WTC11 (cell line): Measurements from ENCODE around the gene TACC2. TPM values are rescaled to one million over a fixed set of nuclear protein-coding genes. Genes with fewer than 3 reads are reported as not detected.

ENCODE experiments used
- ATAC-seq: fragments of 200-7000 bp; cut with Tn5 transposase; 2 replicates; pipeline ENCODE4 v1.10.0; 2021; ENCODE audit warnings: mild to moderate bottlenecking, moderate library complexity
- CTCF ChIA-PET: fragments of 300-600 bp; sonication (Branson Sonifier 250); formaldehyde crosslinking; loops from one replicate; lab custom pipeline; 2021; ENCODE audit warnings: antibody characterized with exemption; lab: Charles Lee
- POLR2A ChIA-PET: fragments of 350-600 bp; sonication (Branson Sonifier 250); formaldehyde crosslinking; loops from one replicate; lab custom pipeline; 2021; ENCODE audit warnings: antibody characterized with exemption; lab: Charles Lee
- DNase-seq: peaks from one replicate; pipeline ENCODE4 v3.0.0; 2021; ENCODE audit warnings: low spot score
- H3K27ac Mint-ChIP-seq: 2 replicates; pipeline ENCODE4 v1.8.0; 2021; ENCODE audit warnings: mixed read lengths
- H3K27me3 Mint-ChIP-seq: 2 replicates; pipeline ENCODE4 v1.8.0; 2021; ENCODE audit warnings: low read depth, mild to moderate bottlenecking, moderate library complexity, mixed read lengths
- H3K36me3 Mint-ChIP-seq: 2 replicates; pipeline ENCODE4 v1.8.0; 2021; ENCODE audit warnings: mixed read lengths
- H3K4me1 Mint-ChIP-seq: 2 replicates; pipeline ENCODE4 v1.8.0; 2022; ENCODE audit warnings: mixed read lengths
- H3K4me3 Mint-ChIP-seq: 2 replicates; pipeline ENCODE4 v1.8.0; 2021; ENCODE audit warnings: mild to moderate bottlenecking, moderate library complexity, mixed read lengths
- H3K9me3 Mint-ChIP-seq: 2 replicates; pipeline ENCODE4 v1.8.0; 2021; ENCODE audit warnings: mixed read lengths
- ATF1 ChIP-seq: sonication (generic); formaldehyde crosslinking; IDR thresholded peaks from 2 replicates; pipeline ENCODE4 v1.8.1; 2023; ENCODE audit warnings: mild to moderate bottlenecking, moderate library complexity, missing genetic modification reagents
- CDX4 ChIP-seq: fragments of 250-450 bp; sonication (Bioruptor Pico); IDR thresholded peaks from 2 replicates; pipeline ENCODE4 v1.9.0; 2021; ENCODE audit warnings: moderate library complexity, mild to moderate bottlenecking, inconsistent platforms, borderline replicate concordance
- EMX1 ChIP-seq: fragments of 250-450 bp; sonication (Bioruptor Pico); IDR thresholded peaks from 2 replicates; pipeline ENCODE4 v1.8.0; 2021; ENCODE audit warnings: mild to moderate bottlenecking
- FOXJ3 ChIP-seq: sonication (generic); formaldehyde crosslinking; IDR thresholded peaks from 2 replicates; pipeline ENCODE4 v1.9.0; 2021; ENCODE audit warnings: missing genetic modification reagents, mild to moderate bottlenecking, borderline replicate concordance
- HMGA2 ChIP-seq: fragments of 250-450 bp; sonication (Bioruptor Pico); IDR thresholded peaks from 2 replicates; pipeline ENCODE4 v1.4.0; 2021; ENCODE audit warnings: mild to moderate bottlenecking, moderate library complexity
- HMGXB4 ChIP-seq: sonication (generic); formaldehyde crosslinking; IDR thresholded peaks from 2 replicates; pipeline ENCODE4 v1.8.1; 2023; ENCODE audit warnings: mild to moderate bottlenecking, moderate library complexity, missing genetic modification reagents
- SOX15 ChIP-seq: fragments of 250-450 bp; sonication (Bioruptor Pico); IDR thresholded peaks from 2 replicates; pipeline ENCODE4 v1.9.0; 2021; ENCODE audit warnings: mild to moderate bottlenecking
- TEAD1 ChIP-seq: sonication (generic); formaldehyde crosslinking; IDR thresholded peaks from 2 replicates; pipeline ENCODE4 v1.8.0; 2022; ENCODE audit warnings: mild to moderate bottlenecking, missing genetic modification reagents
- TEAD4 ChIP-seq: sonication (generic); formaldehyde crosslinking; IDR thresholded peaks from 2 replicates; pipeline ENCODE4 v1.8.0; 2022; ENCODE audit warnings: mild to moderate bottlenecking, missing genetic modification reagents
- ZNF423 ChIP-seq: fragments of 250-450 bp; sonication (Bioruptor Pico); IDR thresholded peaks from 2 replicates; pipeline ENCODE4 v2.1.2; 2022; ENCODE audit warnings: mild to moderate bottlenecking, moderate library complexity
- ZNF671 ChIP-seq: fragments of 250-450 bp; sonication (Bioruptor Pico); IDR thresholded peaks from 2 replicates; pipeline ENCODE4 v1.8.0; 2021; ENCODE audit warnings: mild to moderate bottlenecking
- total RNA-seq: library from RNA; stranded (reverse); gene quantifications from 3 replicates; pipeline ENCODE4 v1.2.3, GENCODE V29; 2021
- TF ChIP-seq, protein P1 (sequence below): fragments of 250-450 bp; sonication (Bioruptor Pico); conservative IDR thresholded peaks from 2 replicates; pipeline ENCODE4 v1.9.0; 2021; ENCODE audit warnings: mild to moderate bottlenecking
- TF ChIP-seq, protein P2 (sequence below): fragments of 250-450 bp; sonication (Bioruptor Pico); IDR thresholded peaks from 2 replicates; pipeline ENCODE4 v1.9.0; 2021; ENCODE audit warnings: mild to moderate bottlenecking
- TF ChIP-seq, protein P3 (sequence below): sonication (generic); formaldehyde crosslinking; IDR thresholded peaks from 2 replicates; pipeline ENCODE4 v1.8.0; 2022; ENCODE audit warnings: mild to moderate bottlenecking, missing genetic modification reagents
- TF ChIP-seq, protein P4 (sequence below): sonication (generic); formaldehyde crosslinking; IDR thresholded peaks from 2 replicates; pipeline ENCODE4 v1.8.1; 2023; ENCODE audit warnings: mild to moderate bottlenecking, missing genetic modification reagents
- TF ChIP-seq, protein P5 (sequence below): sonication (generic); formaldehyde crosslinking; IDR thresholded peaks from 2 replicates; pipeline ENCODE4 v1.8.1; 2022; ENCODE audit warnings: low read depth, mild to moderate bottlenecking, moderate library complexity, missing genetic modification reagents, borderline replicate concordance
- TF ChIP-seq, protein P6 (sequence below): sonication (generic); formaldehyde crosslinking; IDR thresholded peaks from 2 replicates; pipeline ENCODE4 v1.8.1; 2023; ENCODE audit warnings: mild to moderate bottlenecking, missing genetic modification reagents, borderline replicate concordance

Gene TACC2
- total RNA-seq, 1 experiment from 2014 or later: 28.9 TPM

DNA sequence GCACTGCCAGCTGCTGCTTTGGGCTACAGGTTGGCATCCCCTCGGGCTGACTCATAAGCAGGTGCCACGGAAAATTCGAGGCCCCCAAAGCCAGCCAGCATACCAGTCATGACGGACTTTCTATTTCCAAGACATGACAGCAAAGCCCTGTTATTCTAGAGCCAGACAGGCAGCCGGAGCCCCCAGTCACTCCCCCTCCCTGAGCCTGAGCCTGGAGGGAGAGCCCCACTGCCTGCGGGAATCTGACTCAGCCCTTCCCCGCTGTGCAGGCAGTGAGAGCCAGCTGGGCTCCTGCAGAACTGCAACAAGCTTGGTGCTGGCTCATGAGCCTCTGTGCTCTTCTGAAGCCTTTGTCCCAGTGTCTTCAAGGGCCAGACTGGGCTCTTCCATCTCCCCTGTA lies 297.9 kb downstream of the TACC2 start:
- Mint-ChIP-seq H3K27ac (no peak overlapping the region), H3K4me3 (no peak overlapping the region), H3K9me3 (no peaks in the 10 kb centered on the region), H3K27me3 (no peaks in the 10 kb centered on the region; the same call in 1 of the 2 replicates), H3K36me3 (no peaks in the 10 kb centered on the region)
- ChIA-PET CTCF (interaction anchor here (1.0 to 1.4 kb wide), 2 partner anchors 12 to 19 kb away, joined by 3 to 6 read pairs; no protein-coding TSS in a partner anchor), POLR2A (no interaction called here)
- peak; percentile 58 for ATAC-seq
- TF ChIP-seq TEAD1 (no peak), TEAD4 (no peak), ZNF423 (CRISPR knock-in tag) (peak; percentile 54; the same call in 1 of the 2 replicates)
- TF ChIP-seq, protein P1, sequence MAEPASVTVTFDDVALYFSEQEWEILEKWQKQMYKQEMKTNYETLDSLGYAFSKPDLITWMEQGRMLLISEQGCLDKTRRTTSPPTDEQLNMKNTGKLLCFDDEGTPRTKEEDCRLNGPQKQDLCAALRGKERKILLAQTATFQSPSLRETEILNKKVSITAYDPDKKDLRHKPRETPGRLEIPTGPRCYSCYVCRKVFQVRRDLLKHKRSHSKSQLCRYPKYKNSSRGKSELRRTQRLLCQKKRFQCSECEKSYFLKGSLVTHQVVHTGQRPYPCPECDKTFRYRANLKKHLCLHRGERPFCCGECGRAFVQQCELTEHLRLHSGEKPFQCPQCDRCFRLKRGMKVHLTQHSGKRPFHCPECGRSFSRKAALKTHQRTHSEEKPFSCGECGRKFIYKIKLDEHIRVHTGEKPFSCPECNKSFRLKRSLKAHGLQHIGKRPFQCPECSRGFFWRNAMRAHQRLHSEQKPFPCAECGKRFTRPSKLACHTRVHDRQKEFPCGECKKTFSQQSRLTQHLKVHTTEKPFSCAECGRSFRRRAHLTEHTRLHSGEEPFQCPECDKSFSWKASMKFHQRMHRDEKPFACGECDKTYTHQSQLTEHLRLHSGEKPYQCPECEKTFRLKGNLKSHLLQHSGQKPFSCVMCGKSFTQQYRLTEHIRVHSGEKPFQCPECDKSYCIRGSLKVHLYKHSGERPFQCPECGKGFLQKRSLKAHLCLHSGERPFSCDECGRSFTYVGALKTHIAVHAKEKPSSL (CRISPR knock-in tag): no peak
- TF ChIP-seq, protein P2, sequence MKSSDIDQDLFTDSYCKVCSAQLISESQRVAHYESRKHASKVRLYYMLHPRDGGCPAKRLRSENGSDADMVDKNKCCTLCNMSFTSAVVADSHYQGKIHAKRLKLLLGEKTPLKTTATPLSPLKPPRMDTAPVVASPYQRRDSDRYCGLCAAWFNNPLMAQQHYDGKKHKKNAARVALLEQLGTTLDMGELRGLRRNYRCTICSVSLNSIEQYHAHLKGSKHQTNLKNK: no peak
- TF ChIP-seq, all 79 proteins: peak for 1
- peaks cover 19% of the 10 kb centered on the region for H3K4me1 Mint-ChIP-seq
- DNase-seq: peak; percentile 34

DNA sequence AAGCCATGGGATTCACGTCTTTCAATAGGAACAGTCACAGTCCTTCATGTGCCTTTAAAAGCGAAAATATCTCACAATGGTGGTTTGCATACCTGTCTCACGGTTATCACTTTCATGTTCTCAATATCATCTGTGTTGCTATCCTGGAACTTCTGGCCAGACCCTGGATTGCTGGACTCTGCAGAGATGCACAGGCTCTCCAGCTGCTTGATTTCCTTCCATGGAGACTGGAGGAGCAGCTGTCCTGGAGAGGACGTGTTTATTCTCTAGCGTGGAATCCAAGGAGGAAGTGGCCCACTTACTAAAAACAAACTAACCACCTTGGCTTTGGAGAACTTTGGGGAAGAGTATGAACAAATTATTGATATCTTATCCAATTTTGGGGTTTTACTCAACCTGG lies 298.6 kb downstream of the TACC2 start:
- Mint-ChIP-seq H3K4me3 (no peak overlapping the region), H3K36me3 (no peaks in the 10 kb centered on the region), H3K27ac (no peak overlapping the region), H3K27me3 (no peaks in the 10 kb centered on the region; the same call in 1 of the 2 replicates), H3K4me1 (peaks cover 18% of the 10 kb centered on the region), H3K9me3 (no peaks in the 10 kb centered on the region)
- CTCF ChIA-PET: interaction anchor here (0.7 to 1.6 kb wide), 4 partner anchors 8 to 21 kb away, joined by 3 to 7 read pairs (median 5); no protein-coding TSS in a partner anchor
- POLR2A ChIA-PET: no interaction called here
- ATAC-seq: no peak
- DNase-seq: no peak
- TF ChIP-seq, protein P3, sequence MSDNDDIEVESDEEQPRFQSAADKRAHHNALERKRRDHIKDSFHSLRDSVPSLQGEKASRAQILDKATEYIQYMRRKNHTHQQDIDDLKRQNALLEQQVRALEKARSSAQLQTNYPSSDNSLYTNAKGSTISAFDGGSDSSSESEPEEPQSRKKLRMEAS (CRISPR knock-in tag): no peak
- TF ChIP-seq FOXJ3 (CRISPR knock-in tag) (no peak), ATF1 (CRISPR knock-in tag) (no peak), EMX1 (CRISPR knock-in tag) (no peak), TEAD1 (no peak), HMGXB4 (no peak), CDX4 (CRISPR knock-in tag) (no peak), SOX15 (CRISPR knock-in tag) (no peak), HMGA2 (no peak), ZNF671 (CRISPR knock-in tag) (no peak)
- TF ChIP-seq, protein P4, sequence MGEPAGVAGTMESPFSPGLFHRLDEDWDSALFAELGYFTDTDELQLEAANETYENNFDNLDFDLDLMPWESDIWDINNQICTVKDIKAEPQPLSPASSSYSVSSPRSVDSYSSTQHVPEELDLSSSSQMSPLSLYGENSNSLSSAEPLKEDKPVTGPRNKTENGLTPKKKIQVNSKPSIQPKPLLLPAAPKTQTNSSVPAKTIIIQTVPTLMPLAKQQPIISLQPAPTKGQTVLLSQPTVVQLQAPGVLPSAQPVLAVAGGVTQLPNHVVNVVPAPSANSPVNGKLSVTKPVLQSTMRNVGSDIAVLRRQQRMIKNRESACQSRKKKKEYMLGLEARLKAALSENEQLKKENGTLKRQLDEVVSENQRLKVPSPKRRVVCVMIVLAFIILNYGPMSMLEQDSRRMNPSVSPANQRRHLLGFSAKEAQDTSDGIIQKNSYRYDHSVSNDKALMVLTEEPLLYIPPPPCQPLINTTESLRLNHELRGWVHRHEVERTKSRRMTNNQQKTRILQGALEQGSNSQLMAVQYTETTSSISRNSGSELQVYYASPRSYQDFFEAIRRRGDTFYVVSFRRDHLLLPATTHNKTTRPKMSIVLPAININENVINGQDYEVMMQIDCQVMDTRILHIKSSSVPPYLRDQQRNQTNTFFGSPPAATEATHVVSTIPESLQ (CRISPR knock-in tag): no peak
- TF ChIP-seq, protein P1 (CRISPR knock-in tag): no peak
- TF ChIP-seq, protein P5, sequence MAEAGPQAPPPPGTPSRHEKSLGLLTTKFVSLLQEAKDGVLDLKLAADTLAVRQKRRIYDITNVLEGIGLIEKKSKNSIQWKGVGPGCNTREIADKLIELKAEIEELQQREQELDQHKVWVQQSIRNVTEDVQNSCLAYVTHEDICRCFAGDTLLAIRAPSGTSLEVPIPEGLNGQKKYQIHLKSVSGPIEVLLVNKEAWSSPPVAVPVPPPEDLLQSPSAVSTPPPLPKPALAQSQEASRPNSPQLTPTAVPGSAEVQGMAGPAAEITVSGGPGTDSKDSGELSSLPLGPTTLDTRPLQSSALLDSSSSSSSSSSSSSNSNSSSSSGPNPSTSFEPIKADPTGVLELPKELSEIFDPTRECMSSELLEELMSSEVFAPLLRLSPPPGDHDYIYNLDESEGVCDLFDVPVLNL (CRISPR knock-in tag): no peak
- TF ChIP-seq, protein P6, sequence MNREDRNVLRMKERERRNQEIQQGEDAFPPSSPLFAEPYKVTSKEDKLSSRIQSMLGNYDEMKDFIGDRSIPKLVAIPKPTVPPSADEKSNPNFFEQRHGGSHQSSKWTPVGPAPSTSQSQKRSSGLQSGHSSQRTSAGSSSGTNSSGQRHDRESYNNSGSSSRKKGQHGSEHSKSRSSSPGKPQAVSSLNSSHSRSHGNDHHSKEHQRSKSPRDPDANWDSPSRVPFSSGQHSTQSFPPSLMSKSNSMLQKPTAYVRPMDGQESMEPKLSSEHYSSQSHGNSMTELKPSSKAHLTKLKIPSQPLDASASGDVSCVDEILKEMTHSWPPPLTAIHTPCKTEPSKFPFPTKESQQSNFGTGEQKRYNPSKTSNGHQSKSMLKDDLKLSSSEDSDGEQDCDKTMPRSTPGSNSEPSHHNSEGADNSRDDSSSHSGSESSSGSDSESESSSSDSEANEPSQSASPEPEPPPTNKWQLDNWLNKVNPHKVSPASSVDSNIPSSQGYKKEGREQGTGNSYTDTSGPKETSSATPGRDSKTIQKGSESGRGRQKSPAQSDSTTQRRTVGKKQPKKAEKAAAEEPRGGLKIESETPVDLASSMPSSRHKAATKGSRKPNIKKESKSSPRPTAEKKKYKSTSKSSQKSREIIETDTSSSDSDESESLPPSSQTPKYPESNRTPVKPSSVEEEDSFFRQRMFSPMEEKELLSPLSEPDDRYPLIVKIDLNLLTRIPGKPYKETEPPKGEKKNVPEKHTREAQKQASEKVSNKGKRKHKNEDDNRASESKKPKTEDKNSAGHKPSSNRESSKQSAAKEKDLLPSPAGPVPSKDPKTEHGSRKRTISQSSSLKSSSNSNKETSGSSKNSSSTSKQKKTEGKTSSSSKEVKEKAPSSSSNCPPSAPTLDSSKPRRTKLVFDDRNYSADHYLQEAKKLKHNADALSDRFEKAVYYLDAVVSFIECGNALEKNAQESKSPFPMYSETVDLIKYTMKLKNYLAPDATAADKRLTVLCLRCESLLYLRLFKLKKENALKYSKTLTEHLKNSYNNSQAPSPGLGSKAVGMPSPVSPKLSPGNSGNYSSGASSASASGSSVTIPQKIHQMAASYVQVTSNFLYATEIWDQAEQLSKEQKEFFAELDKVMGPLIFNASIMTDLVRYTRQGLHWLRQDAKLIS (CRISPR knock-in tag): no peak
